Measurements from ENCODE around the gene NTPCR. TPM values are rescaled to one million over a fixed set of nuclear protein-coding genes. Genes with fewer than 3 reads are reported as not detected.

NTPCR gene
- total RNA-seq, 1 experiment from 2014 or later, result 46.8 TPM

- ChIA-PET POLR2A (no interaction called here), CTCF (no interaction called here)
- intact Hi-C loops (cut with micrococcal nuclease; ENCODE audit: unreplicated experiment) (no loop called here), in situ Hi-C loops (cut with HindIII; ENCODE audit: low pct_unique_long_range_greater_than_20kb, low sequenced_read_pairs) (no loop called here)
- Histone ChIP-seq H3K4me3 (ENCODE audit: low read depth in 2 of 2, low read length in 2 of 2) (no peak overlapping the region), H3K9me3 (ENCODE audit: control insufficient read depth, insufficient read depth, low read depth, low read length) (no peaks in the 10 kb centered on the region), H3K27ac (ENCODE audit: low read length) (no peak overlapping the region), H3K36me3 (ENCODE audit: control insufficient read depth, insufficient read depth, low read length) (no peaks in the 10 kb centered on the region), H3K27me3 (ENCODE audit: control insufficient read depth, insufficient read depth, low read length) (no peaks in the 10 kb centered on the region; the same call in none of the 2 replicates), H3K4me1 (ENCODE audit: control insufficient read depth, insufficient read depth, low read length) (no peaks in the 10 kb centered on the region)
- no peak for DNase-seq (ENCODE audit: low read depth, low spot score)
- TF ChIP-seq TCF7L2 (IDR thresholded peaks at IDR 0.05; ENCODE audit: low read depth, low read length) (no peak), REST (IDR thresholded peaks at IDR 0.05; ENCODE audit: insufficient read depth in 1 of 2, low read depth in 2 of 2, low read length in 1 of 2) (no peak), SIN3A (IDR thresholded peaks at IDR 0.05; ENCODE audit: borderline replicate concordance, insufficient read depth, low read depth, low read length) (no peak), POLR2AphosphoS5 (IDR thresholded peaks at IDR 0.05; ENCODE audit: low read depth, low read length) (no peak), CTCF (IDR thresholded peaks at IDR 0.05) (no peak)
- no TSS peak for BruUV-seq (replicated peaks)
- ATAC-seq, result no peak
These were observed 17.7 kb upstream of the NTPCR start for GRCh38 chr1:232932486-232933425.

- Histone ChIP-seq H3K27ac (ENCODE audit: low read length) (no peak overlapping the region), H3K36me3 (ENCODE audit: control insufficient read depth, insufficient read depth, low read length) (no peaks in the 10 kb centered on the region), H3K9me3 (ENCODE audit: control insufficient read depth, insufficient read depth, low read depth, low read length) (no peaks in the 10 kb centered on the region), H3K4me3 (ENCODE audit: low read depth in 2 of 2, low read length in 2 of 2) (no peak overlapping the region), H3K27me3 (ENCODE audit: control insufficient read depth, insufficient read depth, low read length) (peaks cover 2% of the 10 kb centered on the region), H3K4me1 (ENCODE audit: control insufficient read depth, insufficient read depth, low read length) (no peaks in the 10 kb centered on the region)
- POLR2A ChIA-PET, result no interaction called here
- in situ Hi-C loops (cut with HindIII; ENCODE audit: low pct_unique_long_range_greater_than_20kb, low sequenced_read_pairs) (no loop called here), intact Hi-C loops (cut with micrococcal nuclease; ENCODE audit: unreplicated experiment) (no loop called here)
- DNase-seq (ENCODE audit: low read depth, low spot score) (no peak), ATAC-seq (no peak)
- no TSS peak for BruUV-seq (replicated peaks)
- TF ChIP-seq POLR2AphosphoS5 (IDR thresholded peaks at IDR 0.05; ENCODE audit: low read depth, low read length), result no peak
- no peak for TF ChIP-seq REST (IDR thresholded peaks at IDR 0.05; ENCODE audit: insufficient read depth in 1 of 2, low read depth in 2 of 2, low read length in 1 of 2)
- TF ChIP-seq TCF7L2 (IDR thresholded peaks at IDR 0.05; ENCODE audit: low read depth, low read length), result no peak
- no peak for TF ChIP-seq SIN3A (IDR thresholded peaks at IDR 0.05; ENCODE audit: borderline replicate concordance, insufficient read depth, low read depth, low read length)
- no peak for TF ChIP-seq CTCF (IDR thresholded peaks at IDR 0.05)
- CTCF ChIA-PET, result no interaction called here
These were observed 13.5 kb upstream of the NTPCR start for GRCh38 chr1:232936941-232937340.

All from Panc1 (cell line).